Stomach (tissue), 4 donors: Measurements from ENCODE around the gene SLC26A1.

ENCODE experiments used
- EP300 ChIP-seq: sonication (generic); formaldehyde crosslinking; IDR thresholded peaks from one replicate; pipeline ENCODE4 v1.6.1; 2017; ENCODE audit warnings: antibody characterized with exemption
- POLR2A ChIP-seq, 4 donors: fragments of 450-650 bp; IDR thresholded peaks; one replicate each; pipeline ENCODE4 v1.6.1; 2016; ENCODE audit warnings: antibody characterized with exemption in 4 of 4, control low read depth in 2 of 4, mild to moderate bottlenecking in 1 of 4, moderate library complexity in 1 of 4
- POLR2AphosphoS5 ChIP-seq, 3 donors: sonication (generic); formaldehyde crosslinking; IDR thresholded peaks; one replicate each; pipeline ENCODE4 v1.6.1; 2016; ENCODE audit warnings: antibody characterized with exemption in 3 of 3
- TF ChIP-seq, protein P1 (sequence below), 7 experiments: fragments of 450-650 bp in 4 of 7; fragments of 200-600 bp in 3 of 7; sonication (generic) in 3 of 7; IDR thresholded peaks; one replicate each; pipeline ENCODE4 v1.5.1; 2016 to 2019; ENCODE audit warnings: antibody characterized with exemption in 7 of 7, control low read depth in 2 of 7, mild to moderate bottlenecking in 1 of 7

DNA sequence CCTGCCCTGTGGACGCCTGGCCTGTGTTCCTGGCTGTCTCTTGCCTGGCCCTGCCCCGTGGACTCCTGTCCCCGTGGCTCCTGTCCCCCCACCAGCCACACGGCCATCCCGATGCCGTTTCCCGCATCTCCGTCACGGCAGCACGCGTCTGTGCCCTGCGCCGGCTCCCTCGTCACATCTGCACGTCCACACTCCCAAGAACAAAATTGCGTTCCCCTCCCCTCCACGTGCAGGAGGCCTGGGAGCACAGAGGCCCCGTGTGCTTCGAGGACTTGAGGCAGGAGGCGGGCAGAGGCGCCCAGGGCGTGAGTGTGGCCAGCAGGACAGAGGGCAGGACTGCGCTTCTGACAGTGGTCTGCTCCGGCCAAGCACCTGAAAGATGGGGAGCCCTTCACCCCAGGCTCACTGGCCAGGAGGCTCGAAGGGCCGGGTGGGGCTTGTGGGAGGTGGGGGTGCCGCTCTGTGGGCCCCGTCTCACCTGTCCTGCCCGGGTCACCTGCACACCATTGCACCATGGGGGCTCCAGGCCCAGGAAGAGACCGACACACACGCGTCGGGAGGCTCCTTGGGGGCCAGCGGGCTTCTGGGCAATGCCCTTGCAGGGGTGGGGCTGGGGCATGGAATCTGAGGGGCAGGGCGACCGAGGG lies 35.5 kb upstream of the SLC26A1 start:
- TF ChIP-seq POLR2A (IDR thresholded peaks at IDR 0.05) (no peak), POLR2AphosphoS5 (IDR thresholded peaks at IDR 0.05) (no peak), EP300 (no peak)
- TF ChIP-seq, protein P1, sequence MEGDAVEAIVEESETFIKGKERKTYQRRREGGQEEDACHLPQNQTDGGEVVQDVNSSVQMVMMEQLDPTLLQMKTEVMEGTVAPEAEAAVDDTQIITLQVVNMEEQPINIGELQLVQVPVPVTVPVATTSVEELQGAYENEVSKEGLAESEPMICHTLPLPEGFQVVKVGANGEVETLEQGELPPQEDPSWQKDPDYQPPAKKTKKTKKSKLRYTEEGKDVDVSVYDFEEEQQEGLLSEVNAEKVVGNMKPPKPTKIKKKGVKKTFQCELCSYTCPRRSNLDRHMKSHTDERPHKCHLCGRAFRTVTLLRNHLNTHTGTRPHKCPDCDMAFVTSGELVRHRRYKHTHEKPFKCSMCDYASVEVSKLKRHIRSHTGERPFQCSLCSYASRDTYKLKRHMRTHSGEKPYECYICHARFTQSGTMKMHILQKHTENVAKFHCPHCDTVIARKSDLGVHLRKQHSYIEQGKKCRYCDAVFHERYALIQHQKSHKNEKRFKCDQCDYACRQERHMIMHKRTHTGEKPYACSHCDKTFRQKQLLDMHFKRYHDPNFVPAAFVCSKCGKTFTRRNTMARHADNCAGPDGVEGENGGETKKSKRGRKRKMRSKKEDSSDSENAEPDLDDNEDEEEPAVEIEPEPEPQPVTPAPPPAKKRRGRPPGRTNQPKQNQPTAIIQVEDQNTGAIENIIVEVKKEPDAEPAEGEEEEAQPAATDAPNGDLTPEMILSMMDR (IDR thresholded peaks at IDR 0.05), result no peak
